ENCODE measurements around the gene SYT17.

The SYT17 gene, protein sequence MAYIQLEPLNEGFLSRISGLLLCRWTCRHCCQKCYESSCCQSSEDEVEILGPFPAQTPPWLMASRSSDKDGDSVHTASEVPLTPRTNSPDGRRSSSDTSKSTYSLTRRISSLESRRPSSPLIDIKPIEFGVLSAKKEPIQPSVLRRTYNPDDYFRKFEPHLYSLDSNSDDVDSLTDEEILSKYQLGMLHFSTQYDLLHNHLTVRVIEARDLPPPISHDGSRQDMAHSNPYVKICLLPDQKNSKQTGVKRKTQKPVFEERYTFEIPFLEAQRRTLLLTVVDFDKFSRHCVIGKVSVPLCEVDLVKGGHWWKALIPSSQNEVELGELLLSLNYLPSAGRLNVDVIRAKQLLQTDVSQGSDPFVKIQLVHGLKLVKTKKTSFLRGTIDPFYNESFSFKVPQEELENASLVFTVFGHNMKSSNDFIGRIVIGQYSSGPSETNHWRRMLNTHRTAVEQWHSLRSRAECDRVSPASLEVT

DNA sequence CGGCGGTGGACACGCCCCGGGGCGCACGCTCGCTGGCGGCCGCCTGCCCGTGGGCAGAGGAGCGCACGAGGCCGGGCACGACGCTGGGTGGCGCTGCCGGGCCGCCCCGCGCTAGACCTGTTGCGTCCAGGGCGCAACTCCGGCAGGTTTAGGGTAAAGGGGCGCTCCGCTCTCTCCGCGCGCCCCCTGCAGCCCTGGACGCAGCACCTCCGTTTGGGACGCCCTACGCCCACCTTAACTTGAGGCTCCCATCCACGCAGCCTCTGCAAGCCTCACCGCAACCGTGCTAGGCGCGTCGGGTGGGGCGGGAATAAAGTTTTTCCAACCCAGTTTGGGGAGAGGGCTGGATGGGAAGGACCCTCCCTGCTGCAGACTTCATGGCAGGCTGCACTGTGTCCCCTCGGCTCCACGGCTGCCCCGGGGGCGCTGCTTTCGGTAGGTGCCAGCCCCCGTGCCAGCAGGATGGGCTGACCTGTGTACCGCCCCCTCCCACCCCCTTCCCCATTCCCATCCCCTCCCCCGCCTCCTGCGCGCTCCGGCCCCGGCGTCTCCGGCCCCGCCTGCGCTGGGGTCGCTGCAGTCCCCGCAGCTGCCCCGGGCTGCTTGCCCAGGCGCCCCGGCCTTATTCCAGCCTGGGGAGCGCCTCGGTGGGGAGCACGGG, at the start of gene SYT17:
Gene SYT17 (plus strand): TSS at position 531 of the 661 bp plus-strand sequence. CDS start 407 bp downstream, outside the sequence.
- peak; percentile 63 for DNase-seq
- ATAC-seq, result peak; percentile 87

DNA sequence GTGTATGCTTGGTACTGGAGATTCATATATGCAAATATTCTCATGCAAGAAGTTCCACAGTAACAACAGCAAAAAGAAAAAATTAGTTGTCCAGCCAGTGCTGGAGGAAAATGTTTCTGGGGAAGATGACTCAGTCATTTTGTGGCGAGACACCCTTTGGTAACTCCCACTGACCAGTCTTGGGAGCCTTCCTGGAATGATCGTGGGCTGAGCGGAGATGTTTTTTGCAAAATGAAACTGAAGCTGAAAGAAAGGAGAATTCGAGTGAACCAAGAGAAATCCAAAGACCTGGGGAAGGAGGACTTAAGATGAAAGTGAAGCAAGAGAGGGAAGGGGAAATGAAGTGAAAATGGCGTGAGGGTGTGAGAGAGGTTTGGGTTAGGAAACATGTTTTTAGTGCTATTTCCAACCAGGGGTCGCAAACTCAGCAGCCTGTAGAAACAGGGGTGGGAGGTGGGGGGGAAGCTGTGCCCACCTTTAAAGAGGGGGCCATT, 49.1 kb upstream of the SYT17 start:
- DNase-seq, result peak; percentile 58

DNA sequence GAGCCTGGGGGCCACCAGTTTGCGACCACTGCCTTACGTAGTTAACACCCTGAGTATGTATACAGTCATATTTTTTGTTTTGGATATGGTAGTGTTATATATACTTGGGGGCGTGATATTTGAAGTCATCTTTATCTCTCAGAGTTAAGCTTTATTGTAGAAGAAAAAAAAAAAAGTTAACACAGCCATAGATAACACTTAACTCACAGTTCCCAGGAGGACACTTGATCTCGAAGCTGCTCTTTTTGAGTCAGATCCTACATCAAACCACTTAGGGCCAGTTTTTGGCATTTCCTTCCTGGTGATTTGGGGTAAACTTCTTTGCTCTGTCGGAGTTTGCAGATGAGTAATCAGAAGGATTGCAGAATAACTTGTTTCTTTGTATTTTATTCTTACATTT, 48.5 kb upstream of the SYT17 start:
- DNase-seq (no peak), ATAC-seq (peak; percentile 21)

More for the DNA sequence above, 49.1 kb upstream of the SYT17 start:
- peak; percentile 59 for ATAC-seq

DNA sequence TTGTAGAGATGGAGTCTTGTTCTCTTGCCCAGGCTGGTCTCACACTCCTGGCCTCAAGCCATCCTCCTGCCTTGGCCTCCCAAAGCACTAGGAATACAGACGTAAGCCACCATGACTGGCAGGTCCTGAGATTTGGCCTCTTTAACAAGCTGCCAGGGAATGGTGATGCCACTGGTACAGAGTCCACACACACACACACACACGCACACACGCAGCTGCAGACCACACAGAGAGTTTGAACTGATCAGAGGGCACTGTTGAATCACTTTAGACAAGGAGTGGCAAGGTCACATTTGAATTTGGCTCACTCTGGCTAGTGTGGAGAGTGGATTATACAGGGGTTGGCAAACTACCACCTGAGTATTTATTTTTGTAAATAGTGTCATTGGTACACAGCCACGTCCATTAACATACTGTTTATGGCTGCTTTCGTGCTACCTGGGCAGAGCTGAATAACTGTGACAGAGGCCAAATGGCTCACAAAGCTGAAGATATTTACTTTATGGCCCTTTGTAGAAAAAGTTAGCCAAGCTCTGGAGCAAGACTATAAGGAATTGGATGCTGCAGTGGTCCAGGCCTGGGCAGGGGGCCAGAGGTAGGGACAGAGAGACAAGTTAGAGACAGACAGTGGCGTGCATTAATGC, 44.4 kb upstream of the SYT17 start:
- ATAC-seq (no peak), DNase-seq (no peak)

DNA sequence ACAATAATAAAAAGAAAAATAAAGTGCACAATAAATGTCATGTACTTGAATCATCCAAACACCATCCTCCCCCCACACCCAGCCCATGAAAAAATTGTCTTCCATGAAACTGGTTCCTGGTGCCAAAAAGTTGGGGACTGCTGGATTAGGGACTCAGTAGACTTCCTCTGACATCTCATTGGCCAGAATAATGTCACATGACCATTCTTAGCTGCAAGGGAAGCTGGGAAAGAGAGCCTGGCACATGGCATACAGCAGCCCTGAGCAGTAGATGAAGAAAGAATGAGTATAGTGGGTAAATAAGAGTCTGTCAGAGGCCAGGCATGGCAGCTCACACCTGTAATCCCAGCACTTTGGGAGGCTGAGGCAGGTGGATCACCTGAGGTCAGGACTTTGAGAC, 41.7 kb upstream of the SYT17 start:
- ATAC-seq (no peak), DNase-seq (no peak)

DNA sequence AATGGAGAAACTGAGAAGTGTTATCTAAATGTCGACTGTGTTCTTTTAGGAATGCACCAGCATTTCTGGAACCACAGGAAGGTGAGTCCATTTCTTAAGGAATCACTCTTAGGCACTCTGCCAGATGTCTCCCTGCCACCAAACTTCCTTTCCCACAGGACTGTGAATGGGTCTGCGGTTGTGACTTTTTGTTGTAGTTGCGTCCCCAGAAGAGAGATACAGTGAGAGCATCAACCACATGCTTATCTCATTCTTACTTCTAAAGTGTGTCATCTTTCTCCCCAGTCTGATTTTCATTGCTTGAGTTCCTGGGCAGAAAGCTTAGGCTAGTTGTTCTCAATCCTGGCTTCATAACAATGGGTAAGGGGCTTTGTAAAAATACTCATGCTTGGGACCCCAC, 40.8 kb upstream of the SYT17 start:
- DNase-seq, result no peak
- peak; percentile 44 for ATAC-seq

DNA sequence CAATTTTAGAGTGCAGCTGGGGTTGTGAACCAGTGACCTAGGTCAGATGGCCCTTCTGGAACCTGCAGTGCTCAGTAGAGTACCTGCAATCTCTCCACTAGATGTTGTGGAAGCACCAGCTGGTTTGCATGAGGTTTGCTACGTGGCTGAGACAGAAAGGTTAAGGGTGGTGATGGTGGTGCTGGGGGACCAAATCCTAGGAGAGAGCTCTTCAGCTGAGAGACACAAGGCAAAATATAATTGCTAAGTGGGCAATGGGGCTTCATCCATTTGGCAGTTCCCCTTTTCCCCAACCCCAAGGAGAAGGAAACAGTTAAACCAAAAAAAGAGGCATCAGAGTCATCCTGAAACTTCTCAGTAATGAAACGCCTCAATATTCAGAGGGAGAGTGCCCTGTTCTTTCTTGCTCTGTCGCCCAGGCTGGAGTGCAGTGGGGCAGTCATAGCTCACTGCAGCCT, 40.3 kb upstream of the SYT17 start:
- ATAC-seq (peak; percentile 30), DNase-seq (no peak)

DNA sequence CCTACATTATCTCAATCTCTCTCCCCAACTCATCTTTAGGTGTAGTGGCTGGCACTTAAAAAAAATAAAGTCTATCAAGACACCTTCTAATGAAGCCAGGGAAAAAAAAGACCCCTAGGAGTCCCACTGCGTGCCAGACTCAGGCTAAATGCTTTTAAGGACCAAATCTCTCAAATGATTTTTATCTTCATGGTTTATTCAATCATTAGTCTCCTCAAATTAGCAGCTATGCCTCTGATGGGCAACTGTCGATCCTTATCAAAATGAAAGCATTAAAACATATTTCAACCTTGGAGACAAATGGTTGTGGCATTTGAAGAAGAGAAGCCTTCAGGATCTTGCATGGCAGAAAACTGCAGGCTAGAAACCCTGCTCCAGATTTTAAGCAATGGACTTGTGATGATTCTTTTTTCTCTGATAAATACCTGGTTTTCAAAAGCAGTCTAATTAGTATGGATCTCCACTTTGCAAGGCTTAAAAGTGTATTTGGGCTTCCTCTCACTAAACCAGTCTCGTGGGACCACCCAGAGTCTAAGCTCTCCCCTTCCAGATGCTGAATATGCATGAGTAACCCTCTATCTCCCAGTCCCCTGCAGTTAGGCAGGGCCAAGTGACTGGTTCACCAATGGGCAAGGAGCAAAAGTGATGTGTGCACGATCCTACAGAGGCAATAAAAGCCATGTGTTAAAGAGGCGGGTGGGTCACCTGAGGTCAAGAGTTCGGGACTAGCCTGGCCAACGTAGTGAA, 39.4 kb upstream of the SYT17 start:
- ATAC-seq (no peak), DNase-seq (no peak)

DNA sequence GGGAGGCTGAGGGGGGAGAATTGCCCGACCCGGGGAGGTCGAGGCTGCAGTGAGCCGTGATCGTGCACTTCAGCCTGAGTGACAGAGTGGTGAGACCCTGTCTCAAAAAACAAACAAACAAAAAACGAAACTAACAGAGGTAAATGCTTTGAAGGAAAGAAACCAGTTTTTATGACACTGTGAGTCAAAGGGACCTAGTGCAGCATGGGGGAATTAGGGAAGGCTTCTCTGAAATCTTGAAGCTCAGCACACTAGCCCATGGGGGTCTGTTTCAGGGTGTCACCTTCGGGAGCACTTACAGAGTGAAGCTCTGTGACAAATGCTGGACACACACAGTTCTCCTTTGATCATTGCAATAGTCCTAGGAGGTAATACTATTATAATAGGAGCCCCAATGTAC, 37.7 kb upstream of the SYT17 start:
- DNase-seq (no peak), ATAC-seq (no peak)

DNA sequence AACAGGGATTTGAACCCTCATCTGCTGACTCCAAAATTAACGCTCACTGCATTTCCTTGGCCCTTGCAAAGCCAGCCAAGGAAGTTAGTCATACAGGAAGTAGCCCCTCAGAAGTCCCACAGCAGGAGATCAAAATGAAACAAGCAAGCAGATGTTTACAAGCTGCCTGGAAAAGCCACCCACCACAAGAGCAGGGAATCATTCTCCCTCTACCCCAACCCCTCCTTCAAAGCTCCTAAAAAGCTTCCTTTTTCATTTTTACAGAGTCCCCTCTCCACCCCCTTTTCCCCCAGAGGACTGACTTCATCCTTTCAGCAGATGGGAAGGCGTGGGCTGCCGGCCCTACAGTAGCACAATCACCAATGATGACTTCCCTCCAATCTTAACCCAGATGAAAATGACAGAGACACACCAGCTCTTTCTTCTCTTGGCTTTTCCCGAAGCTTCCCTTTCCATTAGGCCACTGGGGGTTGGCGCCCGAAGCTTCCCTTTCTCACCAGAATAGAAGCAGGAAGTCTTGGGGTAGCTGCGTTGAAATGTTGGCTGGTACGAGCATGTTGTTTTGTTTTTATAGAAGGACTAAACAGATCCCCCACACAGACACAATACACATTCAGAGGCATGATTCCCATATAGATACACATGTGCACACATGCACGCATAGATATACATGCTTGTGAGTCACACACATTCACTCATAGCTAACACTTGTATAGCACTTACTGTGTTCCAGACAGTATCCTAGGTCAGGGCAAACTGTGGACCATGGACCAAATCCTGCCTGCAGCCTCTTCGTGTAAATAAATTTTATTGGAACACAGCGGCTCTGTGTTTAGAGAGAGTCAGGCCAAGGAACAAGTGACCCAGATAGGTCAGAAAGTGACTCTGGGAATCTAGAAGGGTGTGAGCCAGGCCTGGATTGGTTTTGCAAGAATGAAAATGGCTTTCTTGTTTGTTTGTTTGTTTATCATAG, 36.9 kb upstream of the SYT17 start:
- peak; percentile 54 for ATAC-seq
- DNase-seq, result no peak

DNA sequence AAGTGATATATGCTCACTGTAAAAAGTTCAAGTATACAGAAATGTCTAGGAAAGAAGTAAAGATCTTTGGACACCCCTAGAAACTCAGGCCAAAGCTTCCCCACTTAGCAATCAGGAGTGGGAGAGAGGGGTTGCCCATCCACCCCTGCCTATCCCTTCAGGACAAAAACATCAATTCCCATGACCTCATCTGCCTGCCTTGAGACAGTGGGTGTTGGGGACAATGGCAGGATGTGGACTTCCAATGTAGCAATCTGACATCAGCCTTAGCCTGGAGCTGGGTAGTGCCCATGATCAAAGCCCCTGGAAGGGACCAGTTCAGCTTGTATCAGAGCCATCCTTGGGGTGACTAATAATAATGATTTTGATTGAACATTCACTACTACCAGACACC, 36.2 kb upstream of the SYT17 start:
- DNase-seq (no peak), ATAC-seq (no peak)

DNA sequence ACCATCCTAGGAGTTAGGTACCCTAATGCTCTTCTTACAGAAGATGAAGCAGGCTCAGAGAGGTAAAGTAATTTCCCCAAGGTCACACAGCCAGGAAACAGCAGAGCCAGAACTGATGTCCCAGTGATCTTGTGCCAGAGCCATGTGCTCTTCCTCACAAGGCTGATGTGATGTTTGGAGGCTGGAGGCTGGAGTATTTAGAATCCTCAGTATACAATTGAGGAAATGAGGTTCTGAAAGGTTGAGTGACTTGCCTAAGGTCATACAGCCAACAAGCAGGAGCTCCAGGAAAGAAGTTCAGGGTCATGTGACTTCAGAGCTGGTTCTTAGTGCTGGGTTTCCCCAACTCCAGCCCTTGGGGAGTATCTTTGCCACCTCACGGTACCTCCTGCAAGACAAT, 35.8 kb upstream of the SYT17 start:
- DNase-seq (no peak), ATAC-seq (no peak)

DNA sequence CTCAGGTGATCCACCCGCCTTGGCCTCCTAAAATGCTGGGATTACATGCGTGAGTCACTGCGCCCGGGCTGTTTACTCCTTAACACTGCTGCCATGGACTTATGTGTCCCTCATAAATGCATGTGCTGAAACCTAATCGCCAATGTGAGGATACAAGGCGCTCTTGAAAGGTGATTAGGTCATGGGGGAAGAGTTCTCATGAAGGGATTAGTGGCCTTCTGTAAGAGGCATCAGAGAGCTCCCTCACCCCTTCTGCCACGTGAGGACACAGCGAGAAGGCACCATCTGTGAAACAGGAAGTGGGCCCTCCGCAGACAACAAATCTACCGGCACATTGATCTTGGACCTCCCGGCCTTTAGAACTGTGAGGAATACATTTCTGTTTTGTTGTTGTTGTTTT, 35.1 kb upstream of the SYT17 start:
- DNase-seq (no peak), ATAC-seq (no peak)

DNA sequence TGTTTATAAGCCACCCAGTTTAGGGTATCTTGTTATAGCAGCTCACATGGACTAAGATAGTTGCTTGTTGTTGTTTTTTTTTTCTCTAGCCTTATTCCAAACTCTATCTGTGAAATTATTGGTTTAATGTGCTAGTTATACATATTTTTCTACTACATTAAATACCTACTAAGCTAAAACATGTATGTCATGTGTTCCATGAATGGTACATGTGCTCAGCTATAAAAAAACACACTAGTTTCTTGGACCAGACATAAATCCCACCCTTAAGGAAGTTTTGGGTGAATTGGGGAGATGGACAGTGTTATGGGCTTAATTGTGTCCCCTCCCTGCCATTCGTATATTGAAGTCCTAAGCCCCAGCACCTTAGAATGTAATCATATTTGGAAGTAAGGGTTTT, 34.4 kb upstream of the SYT17 start:
- DNase-seq (no peak), ATAC-seq (no peak)

DNA sequence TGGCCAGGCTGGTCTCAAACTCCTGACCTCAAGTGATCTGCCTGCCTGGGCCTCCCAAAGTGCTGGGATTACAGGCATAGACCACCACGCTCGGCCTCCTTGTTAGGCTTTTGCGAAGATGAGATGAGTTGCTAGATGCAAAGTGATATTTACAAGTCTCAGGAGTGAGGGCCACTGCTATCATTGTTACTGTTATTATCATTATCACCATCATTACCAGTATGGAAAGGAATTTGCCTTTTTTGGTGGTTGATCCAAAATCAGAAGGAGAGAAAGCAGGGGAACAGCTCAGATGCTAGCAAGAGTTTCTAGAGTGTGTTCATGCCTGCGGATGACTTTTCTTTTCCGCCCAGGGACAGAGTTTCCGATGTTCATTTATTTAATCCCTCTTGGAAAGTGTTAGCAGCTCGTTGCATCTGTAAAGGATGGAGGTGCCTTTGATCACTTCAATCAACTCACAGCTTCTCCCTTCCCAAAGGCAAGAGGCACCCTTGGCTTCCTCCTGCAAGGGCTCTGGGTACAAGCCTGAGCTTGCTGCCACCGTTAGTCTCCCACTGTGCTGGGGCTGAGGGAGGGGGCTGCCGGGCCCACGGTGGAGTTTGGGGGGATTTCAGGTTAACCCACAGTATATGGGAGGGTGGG, 32.7 kb upstream of the SYT17 start:
- no peak for ATAC-seq
- DNase-seq, result no peak

DNA sequence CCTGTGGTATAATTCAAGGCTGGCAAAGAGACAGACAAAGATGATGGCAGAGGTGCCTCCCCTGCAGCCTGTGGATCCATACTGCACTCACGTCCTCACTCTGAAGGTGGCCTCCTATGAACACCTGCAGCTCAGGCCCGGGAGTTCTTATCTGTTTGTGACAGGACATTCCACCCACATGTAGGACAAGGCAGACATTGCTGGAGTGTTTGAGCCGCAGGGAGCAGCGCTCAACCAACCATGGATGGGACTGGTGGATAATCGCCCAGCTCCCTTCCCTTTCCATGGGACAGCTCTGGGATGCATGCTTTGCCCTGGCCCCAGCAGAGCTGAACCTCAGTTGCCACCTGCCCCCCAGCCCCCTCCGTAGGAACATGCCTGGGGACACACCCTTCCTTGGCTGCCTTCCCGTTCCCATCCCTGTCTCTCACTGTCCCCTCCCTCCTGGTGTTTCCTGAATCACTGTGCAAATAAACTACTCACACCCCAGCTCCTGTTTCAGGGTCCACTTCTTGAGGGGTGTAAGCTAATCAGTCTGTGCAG, 32.1 kb upstream of the SYT17 start:
- DNase-seq, result no peak
- ATAC-seq, result no peak

DNA sequence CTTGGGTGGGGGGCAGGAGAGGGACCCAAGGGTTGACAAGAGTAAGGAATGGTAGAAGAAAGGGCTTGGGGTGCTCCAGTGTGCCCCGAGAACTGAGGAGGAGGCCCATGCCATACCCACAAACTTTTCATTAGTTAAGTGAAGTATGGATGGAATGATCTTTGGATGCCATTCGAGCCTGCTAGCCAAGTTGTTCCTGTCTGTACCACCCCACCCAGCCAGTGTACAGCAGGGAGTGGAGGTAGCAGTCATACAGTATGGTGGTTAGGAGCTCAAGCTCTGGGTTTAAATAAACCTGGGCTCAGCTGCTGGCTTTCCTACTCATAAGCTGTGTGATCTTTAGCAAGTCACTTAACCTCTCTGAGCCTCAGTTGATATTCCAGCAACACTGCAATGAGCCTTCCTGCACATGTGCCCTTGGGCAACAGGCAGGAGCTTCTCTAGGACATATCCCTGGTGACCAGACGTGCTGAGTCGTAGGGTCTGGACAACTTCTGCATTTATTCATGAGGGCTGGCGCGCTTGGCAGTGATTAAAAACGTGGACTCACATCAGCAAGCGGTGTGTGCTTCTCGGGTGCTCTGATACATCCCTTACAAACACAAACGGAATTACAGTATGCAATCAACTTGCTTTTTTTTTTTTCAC, 31.4 kb upstream of the SYT17 start:
- DNase-seq (no peak), ATAC-seq (no peak)

DNA sequence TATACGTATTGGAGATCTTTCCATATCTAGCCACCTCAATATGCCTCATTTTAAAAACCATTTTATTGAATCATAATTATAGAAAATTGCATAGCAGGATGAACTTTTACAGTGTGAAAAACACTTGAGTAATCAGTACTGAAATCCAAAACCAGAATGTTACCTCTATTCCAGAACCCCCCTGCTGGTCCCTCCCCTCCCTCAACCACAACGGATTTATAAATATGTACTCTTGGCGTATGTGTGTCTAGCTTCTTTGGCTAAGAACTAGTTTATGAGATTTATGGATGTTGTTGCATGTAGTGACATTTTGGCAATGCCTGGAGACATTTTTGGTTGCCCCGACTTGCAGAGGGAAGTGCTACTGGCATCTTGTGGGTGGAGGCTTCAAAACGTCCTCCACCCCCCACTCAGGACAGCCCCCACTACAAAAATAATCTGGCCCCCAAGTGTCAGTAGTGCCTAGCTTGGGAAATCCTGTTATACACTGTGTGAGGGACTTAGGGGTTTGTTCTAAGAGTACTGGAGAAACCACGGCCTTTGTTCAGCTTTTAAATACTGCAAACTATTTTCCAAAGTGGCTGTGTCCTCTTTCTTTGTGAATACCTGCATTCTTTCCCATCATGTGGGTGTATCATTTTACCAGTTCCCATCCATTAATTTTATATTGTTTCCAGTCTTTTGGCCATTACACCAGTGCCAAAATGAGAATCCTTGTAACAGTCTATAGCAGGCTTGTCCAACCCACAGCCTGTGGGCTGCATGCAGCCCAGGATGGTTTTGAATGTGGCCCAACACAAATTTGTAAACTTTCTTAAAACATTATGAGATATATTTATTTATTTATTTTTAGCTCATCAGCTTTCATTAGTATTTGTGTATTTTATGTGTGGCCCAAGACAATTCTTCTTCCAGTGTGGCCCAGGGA, 30.6 kb upstream of the SYT17 start:
- no peak for ATAC-seq
- no peak for DNase-seq

Measured in stimulated activated naive CD8-positive, alpha-beta T cell treated with anti-CD3 and anti-CD28 coated beads, Interleukin-15, Interleukin-2, amounts not matched to agents 100 U/mL and 50 U/mL, for 24 hours (primary cell).